Thyroid gland (tissue), 4 donors: ENCODE data around the gene DUSP28. TPM values are rescaled to one million over a fixed set of nuclear protein-coding genes. Genes with fewer than 3 reads are reported as not detected.
"Not testable (repeated sequence)": the region's sequence is repeated elsewhere in the genome, so short reads cannot be mapped to it uniquely, and the experiment has no call there.

ENCODE experiments used
- DNase-seq, 2 donors: peaks; one replicate each; pipeline ENCODE4 v3.0.0-alpha.2; 2019
- H3K27ac ChIP-seq, 3 donors: fragments of 200-600 bp; sonication (generic); 1 replicate in 2 of 3; 2 replicates in 1 of 3; pipeline ENCODE4 v1.5.1; 2016 to 2019; ENCODE audit warnings: mild to moderate bottlenecking in 1 of 3, moderate library complexity in 1 of 3
- H3K27me3 ChIP-seq: fragments of 200-600 bp; sonication (generic); one replicate; pipeline ENCODE4 v1.5.1; 2019
- H3K36me3 ChIP-seq, 2 donors: fragments of 200-600 bp; sonication (generic); one replicate each; pipeline ENCODE4 v1.5.1; 2016 to 2019
- H3K4me1 ChIP-seq, 2 donors: fragments of 200-600 bp; sonication (generic); one replicate each; pipeline ENCODE4 v1.5.1; 2017 to 2019
- H3K4me3 ChIP-seq, 3 donors: fragments of 200-600 bp; sonication (generic); replicated peaks in 1 of 3; 1 replicate in 2 of 3; 2 replicates in 1 of 3; pipeline ENCODE4 v1.5.1; 2016; ENCODE audit warnings: mild to moderate bottlenecking in 1 of 3
- H3K9me3 ChIP-seq: fragments of 200-600 bp; sonication (generic); one replicate; pipeline ENCODE4 v1.5.1; 2017
- CTCF ChIP-seq, 6 experiments: fragments of 200-600 bp in 3 of 6; fragments of 450-650 bp in 3 of 6; sonication (generic) in 3 of 6; IDR thresholded peaks; one replicate each; pipeline ENCODE4 v1.5.1; 2016 to 2019; ENCODE audit warnings: antibody characterized with exemption in 6 of 6, mild to moderate bottlenecking in 2 of 6, inconsistent platforms in 1 of 6, moderate library complexity in 1 of 6
- POLR2A ChIP-seq, 2 donors: fragments of 450-650 bp; IDR thresholded peaks; one replicate each; pipeline ENCODE4 v1.6.1; 2017; ENCODE audit warnings: antibody characterized with exemption in 2 of 2, mild to moderate bottlenecking in 2 of 2, moderate library complexity in 1 of 2
- WGBS, 2 donors: methylation state at CpG; one replicate each; pipeline ENCODE4 v1.1.5; 2017; 5-methylcytosine and 5-hydroxymethylcytosine counted together
- intact Hi-C: fragments of 100-400 bp; cut with DNase I; formaldehyde crosslinking; loops from one replicate; pipeline ENCODE4 v1.15.1; 2023
- total RNA-seq, 4 donors: library from RNA; depleted of rRNA; stranded (reverse); fragments of >200 nt; gene quantifications; one replicate each; pipeline ENCODE4 v1.2.3, GENCODE V29; 2016

Gene DUSP28
- total RNA-seq, 4 donors from 2014 or later: 6.6 to 12.5 (median 9.2) TPM

- peaks cover 0 to 12% of the 10 kb centered on the region in 2 donors for H3K4me1 ChIP-seq
- H3K4me3 ChIP-seq: no peak overlapping the region
- no peaks in the 10 kb centered on the region for H3K9me3 ChIP-seq
- H3K27me3 ChIP-seq: no peaks in the 10 kb centered on the region
- DNase-seq: no peak
- 85 to 87% methylated on average over 5 of the region's 5 CpGs for WGBS, 2 donors
- H3K36me3 ChIP-seq: peaks cover 4 to 9% of the 10 kb centered on the region in 2 donors
- intact Hi-C loops: no loop called here
- no peak for TF ChIP-seq CTCF (IDR thresholded peaks at IDR 0.05)
- TF ChIP-seq POLR2A (IDR thresholded peaks at IDR 0.05): no peak
- H3K27ac ChIP-seq: no peak overlapping the region
Measured at GRCh38 chr2:240518981-240519380, 41.2 kb upstream of the DUSP28 start.

- Histone ChIP-seq H3K27ac (no peak overlapping the region), H3K4me3 (no peak overlapping the region), H3K9me3 (no peaks in the 10 kb centered on the region), H3K4me1 (peaks cover 0 to 12% of the 10 kb centered on the region in 2 donors), H3K27me3 (no peaks in the 10 kb centered on the region), H3K36me3 (peaks cover 4 to 11% of the 10 kb centered on the region in 2 donors)
- WGBS, 2 donors: 34 to 39% methylated on average over 25 of the region's 25 CpGs
- no peak for TF ChIP-seq CTCF (IDR thresholded peaks at IDR 0.05)
- TF ChIP-seq POLR2A (IDR thresholded peaks at IDR 0.05): no peak
- peak in 1 of 2 donors; percentile 25 for DNase-seq
- intact Hi-C loops: no loop called here
Measured at GRCh38 chr2:240519396-240520129, 40.6 kb upstream of the DUSP28 start.

GRCh38 chr2:240520130-240520973, 39.8 kb upstream of the DUSP28 start:
- Histone ChIP-seq H3K36me3 (peaks cover 4 to 11% of the 10 kb centered on the region in 2 donors), H3K9me3 (no peaks in the 10 kb centered on the region), H3K4me1 (peaks cover 0 to 12% of the 10 kb centered on the region in 2 donors), H3K27me3 (no peaks in the 10 kb centered on the region), H3K4me3 (no peak overlapping the region), H3K27ac (no peak overlapping the region)
- no peak for DNase-seq
- intact Hi-C loops: no loop called here
- TF ChIP-seq CTCF (IDR thresholded peaks at IDR 0.05) (no peak), POLR2A (IDR thresholded peaks at IDR 0.05) (no peak)
- WGBS, 2 donors: 36 to 42% methylated on average over 22 to 24 of the region's 52 CpGs

GRCh38 chr2:240520974-240521350, 39.2 kb upstream of the DUSP28 start:
- 91 to 93% methylated on average over 12 of the region's 12 CpGs for WGBS, 2 donors
- intact Hi-C loops: no loop called here
- no peaks in the 10 kb centered on the region for H3K27me3 ChIP-seq
- H3K27ac ChIP-seq: no peak overlapping the region
- TF ChIP-seq CTCF (IDR thresholded peaks at IDR 0.05) (no peak), POLR2A (IDR thresholded peaks at IDR 0.05) (no peak)
- DNase-seq: no peak
- peaks cover 4 to 11% of the 10 kb centered on the region in 2 donors for H3K36me3 ChIP-seq
- no peaks in the 10 kb centered on the region for H3K9me3 ChIP-seq
- H3K4me3 ChIP-seq: no peak overlapping the region
- H3K4me1 ChIP-seq: peaks cover 0 to 12% of the 10 kb centered on the region in 2 donors

- H3K4me1 ChIP-seq: peaks cover 0 to 12% of the 10 kb centered on the region in 2 donors
- intact Hi-C loops, H3K4me3 ChIP-seq, H3K27ac ChIP-seq, H3K27me3 ChIP-seq, H3K9me3 ChIP-seq, DNase-seq: not testable (repeated sequence)
- peaks cover 4 to 11% of the 10 kb centered on the region in 2 donors for H3K36me3 ChIP-seq
- WGBS, 2 donors: 94 to 95% methylated on average over 5 of the region's 5 CpGs
Measured at GRCh38 chr2:240521885-240522284, 38.3 kb upstream of the DUSP28 start.
